Measurements from ENCODE around the gene TSGA10IP. TPM values are rescaled to one million over a fixed set of nuclear protein-coding genes. Genes with fewer than 3 reads are reported as not detected.

Gene TSGA10IP
- total RNA-seq, 1 donor from 2014 or later: not detected

DNA sequence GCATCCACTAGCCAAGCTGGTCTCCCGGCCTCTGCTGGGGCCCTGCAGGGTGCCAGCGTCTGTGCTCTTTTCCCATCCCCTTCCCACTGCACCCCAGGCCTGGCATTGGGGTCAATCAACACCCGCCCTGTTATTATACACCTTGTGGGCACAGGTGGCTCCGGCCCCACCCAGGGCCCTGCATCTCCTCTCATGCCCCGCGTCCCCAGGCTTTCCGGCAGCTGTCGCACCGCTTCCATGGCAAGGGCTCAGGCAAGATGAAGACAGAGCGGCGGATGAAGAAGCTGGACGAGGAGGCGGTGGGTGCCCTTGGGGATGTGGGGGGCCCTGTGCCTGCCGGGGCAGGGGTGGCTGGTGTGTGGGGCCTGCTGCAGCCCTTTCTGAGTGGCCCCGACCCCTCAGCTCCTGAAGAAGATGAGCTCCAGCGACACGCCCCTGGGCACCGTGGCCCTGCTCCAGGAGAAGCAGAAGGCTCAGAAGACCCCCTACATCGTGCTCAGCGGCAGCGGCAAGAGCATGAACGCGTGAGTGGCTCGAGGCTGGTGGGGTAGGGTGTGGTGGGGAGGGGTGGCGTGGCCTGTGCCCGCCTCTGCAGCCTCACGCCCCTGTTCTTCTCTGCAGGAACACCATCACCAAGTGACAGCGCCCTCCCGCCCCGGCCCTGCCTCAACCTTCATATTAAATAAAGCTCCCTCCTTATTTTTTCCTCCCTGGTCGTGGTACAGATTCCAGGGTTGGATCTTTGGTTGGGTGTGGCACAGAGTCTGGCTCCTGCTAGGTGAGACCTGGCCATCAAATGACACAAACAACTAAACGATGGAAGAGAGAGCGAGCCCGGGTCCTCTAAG, 33.3 kb downstream of the TSGA10IP start:
- DNase-seq (ENCODE audit: low spot score): no peak
- Mint-ChIP-seq H3K27ac (ENCODE audit: unreplicated experiment) (no peak overlapping the region), H3K27me3 (ENCODE audit: unreplicated experiment) (peaks cover 7% of the 10 kb centered on the region), H3K9me3 (ENCODE audit: unreplicated experiment) (no peaks in the 10 kb centered on the region), H3K36me3 (ENCODE audit: low read depth, unreplicated experiment) (peaks cover 30% of the 10 kb centered on the region), H3K4me1 (ENCODE audit: unreplicated experiment) (no peaks in the 10 kb centered on the region), H3K4me3 (ENCODE audit: unreplicated experiment) (peak overlapping the region; percentile 37)
- no peak for TF ChIP-seq CTCF (IDR thresholded peaks at IDR 0.05; ENCODE audit: unreplicated experiment)

GRCh38 chr11:65979261-65979759, 34.0 kb downstream of the TSGA10IP start:
- Mint-ChIP-seq H3K27ac (ENCODE audit: unreplicated experiment) (no peak overlapping the region), H3K36me3 (ENCODE audit: low read depth, unreplicated experiment) (peaks cover 30% of the 10 kb centered on the region)
- no peak for TF ChIP-seq CTCF (IDR thresholded peaks at IDR 0.05; ENCODE audit: unreplicated experiment)

GRCh38 chr11:65981101-65981740, 35.9 kb downstream of the TSGA10IP start:
- peaks cover 1% of the 10 kb centered on the region for H3K27me3 Mint-ChIP-seq (ENCODE audit: unreplicated experiment)
- no peaks in the 10 kb centered on the region for H3K9me3 Mint-ChIP-seq (ENCODE audit: unreplicated experiment)
- H3K4me1 Mint-ChIP-seq (ENCODE audit: unreplicated experiment): no peaks in the 10 kb centered on the region
- no peak for DNase-seq (ENCODE audit: low spot score)
- H3K27ac Mint-ChIP-seq (ENCODE audit: unreplicated experiment): no peak overlapping the region
- no peak for TF ChIP-seq CTCF (IDR thresholded peaks at IDR 0.05; ENCODE audit: unreplicated experiment)
- no peak overlapping the region for H3K4me3 Mint-ChIP-seq (ENCODE audit: unreplicated experiment)
- peaks cover 21% of the 10 kb centered on the region for H3K36me3 Mint-ChIP-seq (ENCODE audit: low read depth, unreplicated experiment)

More at GRCh38 chr11:65979261-65979759, 34.0 kb downstream of the TSGA10IP start:
- H3K9me3 Mint-ChIP-seq (ENCODE audit: unreplicated experiment): no peaks in the 10 kb centered on the region
- H3K4me1 Mint-ChIP-seq (ENCODE audit: unreplicated experiment): no peaks in the 10 kb centered on the region
- peaks cover 7% of the 10 kb centered on the region for H3K27me3 Mint-ChIP-seq (ENCODE audit: unreplicated experiment)
- DNase-seq (ENCODE audit: low spot score): no peak
- H3K4me3 Mint-ChIP-seq (ENCODE audit: unreplicated experiment): peak overlapping the region; percentile 37

- Mint-ChIP-seq H3K27ac (ENCODE audit: unreplicated experiment) (no peak overlapping the region), H3K4me1 (ENCODE audit: unreplicated experiment) (no peaks in the 10 kb centered on the region), H3K9me3 (ENCODE audit: unreplicated experiment) (no peaks in the 10 kb centered on the region), H3K4me3 (ENCODE audit: unreplicated experiment) (no peak overlapping the region), H3K27me3 (ENCODE audit: unreplicated experiment) (peaks cover 1% of the 10 kb centered on the region), H3K36me3 (ENCODE audit: low read depth, unreplicated experiment) (peaks cover 18% of the 10 kb centered on the region)
- TF ChIP-seq CTCF (IDR thresholded peaks at IDR 0.05; ENCODE audit: unreplicated experiment): no peak
- DNase-seq (ENCODE audit: low spot score): no peak
These were observed 36.9 kb downstream of the TSGA10IP start for GRCh38 chr11:65981972-65982823.

Data from endothelial cell (in vitro differentiated cells).